Measurements from ENCODE around the gene TEKTIP1.

The TEKTIP1 gene

GRCh38 chr19:3536429-3537100, 2.4 kb upstream of the TEKTIP1 start:
- no peak for FAIRE-seq
- no peak for DNase-seq (ENCODE audit: low spot score)

GRCh38 chr19:3537101-3537437, 1.9 kb upstream of the TEKTIP1 start:
- no peak for DNase-seq (ENCODE audit: low spot score)
- no peak for FAIRE-seq

GRCh38 chr19:3537438-3538240, 1.3 kb upstream of the TEKTIP1 start:
- no peak for DNase-seq (ENCODE audit: low spot score)
- FAIRE-seq = no peak

GRCh38 chr19:3538258-3538929, 580 bp upstream of the TEKTIP1 start:
- FAIRE-seq = no peak
- DNase-seq (ENCODE audit: low spot score) = no peak

- no peak for FAIRE-seq
- DNase-seq (ENCODE audit: low spot score) = no peak
These were observed 763 bp downstream of the TEKTIP1 start for GRCh38 chr19:3539756-3540118.

GRCh38 chr19:3543150-3544057, 4.4 kb downstream of the TEKTIP1 start:
- no peak for FAIRE-seq

GRCh38 chr19:3544058-3544376, 5.0 kb downstream of the TEKTIP1 start:
- no peak for FAIRE-seq
- DNase-seq (ENCODE audit: low spot score) = no peak

More at GRCh38 chr19:3543150-3544057, 4.4 kb downstream of the TEKTIP1 start:
- no peak for DNase-seq (ENCODE audit: low spot score)

- DNase-seq (ENCODE audit: low spot score) (peak; percentile 36), FAIRE-seq (no peak)
These were observed 6.0 kb downstream of the TEKTIP1 start for GRCh38 chr19:3544742-3545668.

- DNase-seq (ENCODE audit: low spot score) = no peak
- FAIRE-seq = no peak
These were observed 6.7 kb downstream of the TEKTIP1 start for GRCh38 chr19:3545669-3546034.

GRCh38 chr19:3546119-3546518, 7.1 kb downstream of the TEKTIP1 start:
- no peak for DNase-seq (ENCODE audit: low spot score)
- no peak for FAIRE-seq

- FAIRE-seq (no peak), DNase-seq (ENCODE audit: low spot score) (no peak)
These were observed 8.3 kb downstream of the TEKTIP1 start for GRCh38 chr19:3547301-3547731.

- DNase-seq (ENCODE audit: low spot score) (no peak), FAIRE-seq (no peak)
These were observed 8.9 kb downstream of the TEKTIP1 start for GRCh38 chr19:3547767-3548282.

GRCh38 chr19:3548606-3549005, 9.6 kb downstream of the TEKTIP1 start:
- FAIRE-seq = no peak
- DNase-seq (ENCODE audit: low spot score) = no peak

GRCh38 chr19:3549816-3550215, 10.8 kb downstream of the TEKTIP1 start:
- DNase-seq (ENCODE audit: low spot score) (no peak), FAIRE-seq (no peak)

- no peak for FAIRE-seq
- no peak for DNase-seq (ENCODE audit: low spot score)
These were observed 12.2 kb downstream of the TEKTIP1 start for GRCh38 chr19:3550947-3551791.

GRCh38 chr19:3551792-3552095, 12.8 kb downstream of the TEKTIP1 start:
- no peak for FAIRE-seq
- DNase-seq (ENCODE audit: low spot score) = no peak

- FAIRE-seq = no peak
- DNase-seq (ENCODE audit: low spot score) = no peak
These were observed 15.5 kb downstream of the TEKTIP1 start for GRCh38 chr19:3554254-3555083.

- no peak for DNase-seq (ENCODE audit: low spot score)
- FAIRE-seq = no peak
These were observed 16.9 kb downstream of the TEKTIP1 start for GRCh38 chr19:3555653-3556422.
